ENCODE results near the gene ADAMTS17. TPM values are rescaled to one million over a fixed set of nuclear protein-coding genes. Genes with fewer than 3 reads are reported as not detected.

ADAMTS17 gene
- total and polyA plus RNA-seq, 5 donors from 2014 or later = 0.20 to 8.2 (median 0.67) TPM; not detected in 1

- H3K4me3 Mint-ChIP-seq = no peak overlapping the region
- H3K9me3 ChIP-seq (ENCODE audit: control insufficient read depth in 2 of 2, low read length in 2 of 2) = no peaks in the 10 kb centered on the region
- H3K27me3 Mint-ChIP-seq = no peaks in the 10 kb centered on the region
- no peaks in the 10 kb centered on the region for H3K36me3 ChIP-seq (ENCODE audit: control insufficient read depth, insufficient read depth, low read length)
- H3K4me1 ChIP-seq (ENCODE audit: control insufficient read depth, insufficient read depth, low read length, poor library complexity, severe bottlenecking) = peaks cover 11% of the 10 kb centered on the region
- H3K27ac Mint-ChIP-seq = peak overlapping the region in 1 of 3 donors; percentile 38
- H3K9me3 Mint-ChIP-seq = no peaks in the 10 kb centered on the region
- peaks cover 4 to 25% (median 9%) of the 10 kb centered on the region in 4 donors for H3K4me1 Mint-ChIP-seq
- ATAC-seq (ENCODE audit: low read depth in 2 of 2) (no peak), DNase-seq (no peak)
- no peaks in the 10 kb centered on the region for H3K27me3 ChIP-seq (ENCODE audit: control insufficient read depth, insufficient read depth, low read length)
- no peak overlapping the region for H3K4me3 ChIP-seq (ENCODE audit: low read depth, low read length)
- no peak overlapping the region for H3K27ac ChIP-seq (ENCODE audit: insufficient read depth, low read length, poor library complexity, severe bottlenecking)
- H3K36me3 Mint-ChIP-seq = peaks cover 9% of the 10 kb centered on the region
Observed at GRCh38 chr15:100107606-100108225, 234.1 kb downstream of the ADAMTS17 start.

GRCh38 chr15:100107151-100107550 is 234.6 kb downstream of the ADAMTS17 start:
- DNase-seq = no peak
- H3K9me3 ChIP-seq (ENCODE audit: control insufficient read depth in 2 of 2, low read length in 2 of 2) = no peaks in the 10 kb centered on the region
- Mint-ChIP-seq H3K9me3 (no peaks in the 10 kb centered on the region), H3K27ac (peak overlapping the region in 1 of 3 donors; percentile 38), H3K4me1 (peaks cover 2 to 19% (median 9%) of the 10 kb centered on the region in 4 donors), H3K4me3 (no peak overlapping the region), H3K27me3 (no peaks in the 10 kb centered on the region), H3K36me3 (peaks cover 9% of the 10 kb centered on the region)
- H3K4me3 ChIP-seq (ENCODE audit: low read depth, low read length) = no peak overlapping the region
- no peak overlapping the region for H3K27ac ChIP-seq (ENCODE audit: insufficient read depth, low read length, poor library complexity, severe bottlenecking)
- peaks cover 11% of the 10 kb centered on the region for H3K4me1 ChIP-seq (ENCODE audit: control insufficient read depth, insufficient read depth, low read length, poor library complexity, severe bottlenecking)
- H3K36me3 ChIP-seq (ENCODE audit: control insufficient read depth, insufficient read depth, low read length) = no peaks in the 10 kb centered on the region
- no peaks in the 10 kb centered on the region for H3K27me3 ChIP-seq (ENCODE audit: control insufficient read depth, insufficient read depth, low read length)
- ATAC-seq (ENCODE audit: low read depth in 2 of 2) = no peak

- peaks cover 9% of the 10 kb centered on the region for H3K36me3 Mint-ChIP-seq
- H3K27ac Mint-ChIP-seq = peak overlapping the region in 1 of 3 donors; percentile 38
- DNase-seq (no peak), ATAC-seq (ENCODE audit: low read depth in 2 of 2) (no peak)
- H3K4me3 Mint-ChIP-seq = no peak overlapping the region
- Histone ChIP-seq H3K36me3 (ENCODE audit: control insufficient read depth, insufficient read depth, low read length) (no peaks in the 10 kb centered on the region), H3K4me1 (ENCODE audit: control insufficient read depth, insufficient read depth, low read length, poor library complexity, severe bottlenecking) (peaks cover 11% of the 10 kb centered on the region), H3K9me3 (ENCODE audit: control insufficient read depth in 2 of 2, low read length in 2 of 2) (no peaks in the 10 kb centered on the region), H3K27ac (ENCODE audit: insufficient read depth, low read length, poor library complexity, severe bottlenecking) (no peak overlapping the region), H3K27me3 (ENCODE audit: control insufficient read depth, insufficient read depth, low read length) (no peaks in the 10 kb centered on the region), H3K4me3 (ENCODE audit: low read depth, low read length) (no peak overlapping the region)
- peaks cover 2 to 15% (median 6%) of the 10 kb centered on the region in 4 donors for H3K4me1 Mint-ChIP-seq
- H3K27me3 Mint-ChIP-seq = no peaks in the 10 kb centered on the region
- H3K9me3 Mint-ChIP-seq = no peaks in the 10 kb centered on the region
Observed at GRCh38 chr15:100106732-100107131, 235.0 kb downstream of the ADAMTS17 start.

GRCh38 chr15:100105101-100105500 is 236.7 kb downstream of the ADAMTS17 start:
- H3K4me1 Mint-ChIP-seq = no peaks in the 10 kb centered on the region

GRCh38 chr15:100104245-100104644 is 237.5 kb downstream of the ADAMTS17 start:
- no peaks in the 10 kb centered on the region for H3K27me3 ChIP-seq (ENCODE audit: control insufficient read depth, insufficient read depth, low read length)
- H3K4me1 ChIP-seq (ENCODE audit: control insufficient read depth, insufficient read depth, low read length, poor library complexity, severe bottlenecking) = no peaks in the 10 kb centered on the region
- H3K4me1 Mint-ChIP-seq = no peaks in the 10 kb centered on the region
- H3K27ac ChIP-seq (ENCODE audit: insufficient read depth, low read length, poor library complexity, severe bottlenecking) = no peak overlapping the region
- H3K4me3 ChIP-seq (ENCODE audit: low read depth, low read length) = no peak overlapping the region
- ATAC-seq (ENCODE audit: low read depth in 2 of 2) (no peak), DNase-seq (no peak)
- H3K4me3 Mint-ChIP-seq = no peak overlapping the region
- no peak overlapping the region for H3K27ac Mint-ChIP-seq
- H3K9me3 ChIP-seq (ENCODE audit: control insufficient read depth in 2 of 2, low read length in 2 of 2) = no peaks in the 10 kb centered on the region
- H3K9me3 Mint-ChIP-seq = no peaks in the 10 kb centered on the region
- H3K27me3 Mint-ChIP-seq = no peaks in the 10 kb centered on the region
- no peaks in the 10 kb centered on the region for H3K36me3 ChIP-seq (ENCODE audit: control insufficient read depth, insufficient read depth, low read length)
- H3K36me3 Mint-ChIP-seq = peaks cover 9% of the 10 kb centered on the region

More at GRCh38 chr15:100105101-100105500, 236.7 kb downstream of the ADAMTS17 start:
- Mint-ChIP-seq H3K27ac (no peak overlapping the region), H3K36me3 (peaks cover 9% of the 10 kb centered on the region), H3K9me3 (no peaks in the 10 kb centered on the region), H3K27me3 (no peaks in the 10 kb centered on the region), H3K4me3 (no peak overlapping the region)
- no peaks in the 10 kb centered on the region for H3K9me3 ChIP-seq (ENCODE audit: control insufficient read depth in 2 of 2, low read length in 2 of 2)
- ATAC-seq (ENCODE audit: low read depth in 2 of 2) = no peak
- H3K27me3 ChIP-seq (ENCODE audit: control insufficient read depth, insufficient read depth, low read length) = no peaks in the 10 kb centered on the region
- no peaks in the 10 kb centered on the region for H3K36me3 ChIP-seq (ENCODE audit: control insufficient read depth, insufficient read depth, low read length)
- H3K27ac ChIP-seq (ENCODE audit: insufficient read depth, low read length, poor library complexity, severe bottlenecking) = no peak overlapping the region
- H3K4me3 ChIP-seq (ENCODE audit: low read depth, low read length) = no peak overlapping the region
- no peaks in the 10 kb centered on the region for H3K4me1 ChIP-seq (ENCODE audit: control insufficient read depth, insufficient read depth, low read length, poor library complexity, severe bottlenecking)
- no peak for DNase-seq

- Histone ChIP-seq H3K36me3 (ENCODE audit: control insufficient read depth, insufficient read depth, low read length) (no peaks in the 10 kb centered on the region), H3K27ac (ENCODE audit: insufficient read depth, low read length, poor library complexity, severe bottlenecking) (no peak overlapping the region), H3K4me1 (ENCODE audit: control insufficient read depth, insufficient read depth, low read length, poor library complexity, severe bottlenecking) (no peaks in the 10 kb centered on the region), H3K27me3 (ENCODE audit: control insufficient read depth, insufficient read depth, low read length) (no peaks in the 10 kb centered on the region), H3K4me3 (ENCODE audit: low read depth, low read length) (no peak overlapping the region), H3K9me3 (ENCODE audit: control insufficient read depth in 2 of 2, low read length in 2 of 2) (no peaks in the 10 kb centered on the region)
- Mint-ChIP-seq H3K4me3 (no peak overlapping the region), H3K36me3 (peaks cover 9% of the 10 kb centered on the region), H3K27ac (no peak overlapping the region), H3K4me1 (no peaks in the 10 kb centered on the region), H3K9me3 (no peaks in the 10 kb centered on the region), H3K27me3 (no peaks in the 10 kb centered on the region)
- no peak for ATAC-seq (ENCODE audit: low read depth in 2 of 2)
- DNase-seq = no peak
Observed at GRCh38 chr15:100103828-100104227, 237.9 kb downstream of the ADAMTS17 start.

GRCh38 chr15:100101426-100102089 is 240.2 kb downstream of the ADAMTS17 start:
- H3K4me3 Mint-ChIP-seq = no peak overlapping the region

GRCh38 chr15:100100926-100101325 is 240.8 kb downstream of the ADAMTS17 start:
- Histone ChIP-seq H3K36me3 (ENCODE audit: control insufficient read depth, insufficient read depth, low read length) (no peaks in the 10 kb centered on the region), H3K27me3 (ENCODE audit: control insufficient read depth, insufficient read depth, low read length) (no peaks in the 10 kb centered on the region), H3K9me3 (ENCODE audit: control insufficient read depth in 2 of 2, low read length in 2 of 2) (no peaks in the 10 kb centered on the region), H3K4me3 (ENCODE audit: low read depth, low read length) (no peak overlapping the region), H3K27ac (ENCODE audit: insufficient read depth, low read length, poor library complexity, severe bottlenecking) (no peak overlapping the region), H3K4me1 (ENCODE audit: control insufficient read depth, insufficient read depth, low read length, poor library complexity, severe bottlenecking) (no peaks in the 10 kb centered on the region)
- Mint-ChIP-seq H3K27ac (no peak overlapping the region), H3K4me3 (no peak overlapping the region), H3K9me3 (no peaks in the 10 kb centered on the region), H3K36me3 (peaks cover 7% of the 10 kb centered on the region), H3K27me3 (no peaks in the 10 kb centered on the region), H3K4me1 (no peaks in the 10 kb centered on the region)
- ATAC-seq (ENCODE audit: low read depth in 2 of 2) (no peak), DNase-seq (no peak)

More at GRCh38 chr15:100101426-100102089, 240.2 kb downstream of the ADAMTS17 start:
- H3K27ac Mint-ChIP-seq = peak overlapping the region in 1 of 3 donors; percentile 4
- no peak overlapping the region for H3K4me3 ChIP-seq (ENCODE audit: low read depth, low read length)
- no peaks in the 10 kb centered on the region for H3K27me3 Mint-ChIP-seq
- no peak overlapping the region for H3K27ac ChIP-seq (ENCODE audit: insufficient read depth, low read length, poor library complexity, severe bottlenecking)
- no peaks in the 10 kb centered on the region for H3K4me1 ChIP-seq (ENCODE audit: control insufficient read depth, insufficient read depth, low read length, poor library complexity, severe bottlenecking)
- no peaks in the 10 kb centered on the region for H3K36me3 ChIP-seq (ENCODE audit: control insufficient read depth, insufficient read depth, low read length)
- H3K9me3 Mint-ChIP-seq = no peaks in the 10 kb centered on the region
- DNase-seq (no peak), ATAC-seq (ENCODE audit: low read depth in 2 of 2) (no peak)
- no peaks in the 10 kb centered on the region for H3K27me3 ChIP-seq (ENCODE audit: control insufficient read depth, insufficient read depth, low read length)
- H3K36me3 Mint-ChIP-seq = peaks cover 5% of the 10 kb centered on the region
- no peaks in the 10 kb centered on the region for H3K4me1 Mint-ChIP-seq
- H3K9me3 ChIP-seq (ENCODE audit: control insufficient read depth in 2 of 2, low read length in 2 of 2) = no peaks in the 10 kb centered on the region

Data from CD4-positive, CD25-positive, alpha-beta regulatory T cell (primary cell).